HUES48 (cell line): ENCODE results near the gene PRELID3B.
"Not testable (repeated sequence)": the region's sequence is repeated elsewhere in the genome, so short reads cannot be mapped to it uniquely, and the experiment has no call there.

Source experiments
- H3K27ac ChIP-seq: one replicate; pipeline ENCODE4 v1.7.0; 2013; ENCODE audit warnings: low read depth, low read length, inconsistent platforms
- H3K27me3 ChIP-seq: 2 replicates; pipeline ENCODE4 v1.6.1; 2013; ENCODE audit warnings: mild to moderate bottlenecking, low read length; ENCODE audit not compliant: control insufficient read depth, insufficient read depth
- H3K36me3 ChIP-seq: 2 replicates; pipeline ENCODE4 v1.6.1; 2013; ENCODE audit warnings: low read length; ENCODE audit not compliant: control insufficient read depth, insufficient read depth
- H3K4me1 ChIP-seq: 2 replicates; pipeline ENCODE4 v1.6.1; 2013; ENCODE audit warnings: mild to moderate bottlenecking, low read length; ENCODE audit not compliant: control insufficient read depth, insufficient read depth
- H3K4me3 ChIP-seq: 2 replicates; pipeline ENCODE4 v1.5.1; 2013; ENCODE audit warnings: mild to moderate bottlenecking, low read depth, low read length
- H3K9ac ChIP-seq: 2 replicates; pipeline ENCODE4 v1.6.1; 2013; ENCODE audit warnings: mild to moderate bottlenecking, low read depth, low read length, moderate library complexity
- H3K9me3 ChIP-seq: 2 replicates; pipeline ENCODE4 v1.6.1; 2013; ENCODE audit warnings: low read length; ENCODE audit not compliant: control insufficient read depth, insufficient read depth

Gene PRELID3B

DNA sequence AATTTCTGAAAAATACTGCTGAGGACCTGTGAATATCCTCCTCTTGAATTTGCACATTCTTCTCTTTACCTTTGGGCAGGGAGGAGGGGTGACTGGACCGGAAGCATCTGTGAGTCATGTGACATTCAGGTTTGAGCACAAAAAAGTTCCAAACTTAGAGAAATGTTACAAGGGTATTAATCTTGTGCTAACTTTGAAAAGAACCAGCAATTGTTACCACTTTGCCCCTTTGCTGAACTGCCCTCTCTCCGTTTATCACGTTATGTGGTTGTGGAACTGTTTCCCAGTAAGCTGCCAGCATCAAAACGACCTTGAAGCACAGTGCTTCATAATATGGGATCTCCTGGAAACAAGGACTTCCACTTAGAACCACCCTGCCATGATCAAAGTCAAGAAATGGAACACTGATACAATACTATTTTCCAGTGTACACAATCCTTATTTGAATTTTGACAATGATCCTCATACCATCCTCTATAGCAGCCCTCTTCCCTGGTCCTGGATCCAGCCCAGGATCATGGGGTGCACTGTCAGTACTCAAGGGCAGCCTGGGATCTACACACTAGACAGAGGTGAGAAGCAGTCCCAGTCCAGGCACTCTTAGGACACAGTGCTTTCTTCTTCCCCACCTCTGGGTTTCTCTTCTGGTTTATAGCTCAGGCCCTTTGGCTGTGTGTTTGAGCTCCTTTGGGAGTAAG, 25.6 kb downstream of the PRELID3B start:
- H3K27me3 ChIP-seq = no peaks in the 10 kb centered on the region
- H3K9me3 ChIP-seq = no peaks in the 10 kb centered on the region
- no peak overlapping the region for H3K4me3 ChIP-seq
- no peaks in the 10 kb centered on the region for H3K36me3 ChIP-seq
- H3K4me1 ChIP-seq = peaks cover 2% of the 10 kb centered on the region; the same call in 1 of the 2 replicates
- no peak overlapping the region for H3K27ac ChIP-seq
- H3K9ac ChIP-seq = no peak overlapping the region

DNA sequence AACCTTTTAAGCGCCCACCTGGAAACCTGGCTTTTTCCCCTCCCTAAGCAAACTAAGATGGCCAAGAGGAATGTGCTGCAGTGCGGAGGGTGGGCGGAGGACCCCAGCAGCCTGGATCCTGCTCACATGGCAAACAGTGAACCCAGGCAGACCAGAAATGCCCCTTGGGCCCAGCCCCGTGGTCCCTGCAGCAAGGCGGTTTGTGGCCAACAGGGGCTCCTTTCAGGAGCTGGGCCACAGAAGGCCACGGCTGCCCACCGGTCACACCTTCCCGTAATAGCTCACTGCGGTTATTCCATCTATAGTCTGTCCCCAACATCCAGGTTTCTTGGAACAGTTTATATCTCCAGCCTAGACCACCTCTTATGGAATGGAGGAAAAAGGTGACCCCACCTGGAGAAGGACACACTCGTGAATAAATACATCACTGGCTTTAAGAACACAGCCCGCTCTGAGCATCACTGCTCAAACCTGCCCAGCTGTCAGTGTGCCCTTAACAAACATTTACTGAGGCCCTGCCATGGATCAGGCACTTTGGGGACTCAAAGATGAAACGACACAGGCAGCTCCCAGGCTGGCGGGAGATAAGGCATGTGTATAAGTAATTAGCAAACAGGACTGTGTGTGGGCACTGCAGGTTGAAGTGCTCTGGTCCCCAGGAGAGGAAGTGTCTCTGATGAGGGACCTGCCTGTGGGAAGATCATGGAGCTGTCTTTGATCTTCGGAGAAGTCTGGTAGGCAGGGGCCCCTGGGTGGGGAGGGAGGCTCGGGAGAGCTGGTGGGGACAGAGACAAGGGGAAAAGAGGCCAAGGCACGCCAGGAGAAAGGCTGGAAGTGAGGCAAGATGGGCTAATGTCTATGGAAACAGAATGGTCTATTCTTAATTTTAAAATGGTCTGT, 26.5 kb downstream of the PRELID3B start:
- peaks cover 6% of the 10 kb centered on the region; the same call in 1 of the 2 replicates for H3K4me1 ChIP-seq
- no peak overlapping the region for H3K27ac ChIP-seq
- no peak overlapping the region for H3K4me3 ChIP-seq
- H3K9ac ChIP-seq = no peak overlapping the region
- H3K36me3 ChIP-seq = no peaks in the 10 kb centered on the region
- H3K27me3 ChIP-seq = no peaks in the 10 kb centered on the region
- no peaks in the 10 kb centered on the region for H3K9me3 ChIP-seq

DNA sequence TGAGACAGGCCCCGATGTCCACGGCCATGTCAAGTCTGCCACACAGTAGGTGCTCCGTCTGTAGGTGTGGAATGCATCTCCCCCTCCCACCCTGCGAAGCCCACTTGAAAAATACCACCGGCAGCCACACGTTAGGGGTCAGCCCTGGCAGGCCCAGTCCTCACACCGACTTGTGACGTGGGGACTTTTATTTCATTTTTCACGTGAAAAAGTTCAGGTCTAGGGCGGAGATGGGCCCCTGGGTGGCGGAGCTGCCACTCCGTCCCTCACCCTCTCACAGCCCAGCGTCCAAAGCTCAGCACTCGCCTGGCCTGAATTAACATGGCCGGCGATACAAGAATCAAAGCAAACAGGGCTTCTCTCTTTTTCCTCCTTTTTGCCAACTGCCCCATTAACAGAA, 27.2 kb downstream of the PRELID3B start:
- Histone ChIP-seq H3K27ac (no peak overlapping the region), H3K4me3 (no peak overlapping the region), H3K36me3 (no peaks in the 10 kb centered on the region), H3K4me1 (peaks cover 6% of the 10 kb centered on the region; the same call in 1 of the 2 replicates), H3K27me3 (no peaks in the 10 kb centered on the region), H3K9me3 (no peaks in the 10 kb centered on the region), H3K9ac (no peak overlapping the region)

DNA sequence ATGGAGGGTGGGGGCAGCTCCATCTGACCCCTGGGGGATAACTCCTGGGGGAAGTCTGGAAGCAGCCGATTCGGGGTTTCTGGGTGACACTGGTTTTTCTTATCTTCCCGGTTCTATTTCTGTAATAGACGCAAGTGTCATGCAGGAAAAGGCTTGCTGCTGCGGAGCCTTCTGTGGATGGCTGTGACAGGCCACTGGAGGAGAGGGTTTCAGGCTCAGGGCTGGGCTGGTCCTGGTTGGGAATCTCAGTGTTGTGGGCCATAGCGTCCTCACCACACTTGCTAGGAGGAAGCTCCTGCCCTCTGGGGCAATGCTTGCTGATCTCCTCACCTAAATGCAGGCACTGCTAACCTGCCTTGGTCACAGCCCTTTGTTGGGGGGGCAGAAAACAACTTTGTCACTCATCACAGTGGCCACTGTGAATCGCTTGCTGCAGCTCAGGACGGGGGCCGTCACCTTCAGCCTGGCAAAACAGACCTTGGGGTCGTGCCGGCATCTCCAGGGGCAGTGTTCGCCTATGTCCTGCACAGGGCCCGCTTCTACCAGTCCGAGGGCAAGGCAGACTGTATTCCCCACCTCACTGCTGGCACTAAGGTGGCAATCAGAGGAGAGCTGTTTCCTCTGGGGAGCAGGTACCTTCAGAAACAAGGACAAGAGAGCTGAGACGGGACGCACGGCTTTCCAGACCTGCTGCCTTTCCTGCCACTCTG, 27.8 kb downstream of the PRELID3B start:
- Histone ChIP-seq H3K9me3 (no peaks in the 10 kb centered on the region), H3K9ac (no peak overlapping the region), H3K27ac (no peak overlapping the region), H3K4me3 (no peak overlapping the region), H3K36me3 (no peaks in the 10 kb centered on the region), H3K27me3 (no peaks in the 10 kb centered on the region; the same call in 1 of the 2 replicates), H3K4me1 (peaks cover 6% of the 10 kb centered on the region; the same call in 1 of the 2 replicates)

DNA sequence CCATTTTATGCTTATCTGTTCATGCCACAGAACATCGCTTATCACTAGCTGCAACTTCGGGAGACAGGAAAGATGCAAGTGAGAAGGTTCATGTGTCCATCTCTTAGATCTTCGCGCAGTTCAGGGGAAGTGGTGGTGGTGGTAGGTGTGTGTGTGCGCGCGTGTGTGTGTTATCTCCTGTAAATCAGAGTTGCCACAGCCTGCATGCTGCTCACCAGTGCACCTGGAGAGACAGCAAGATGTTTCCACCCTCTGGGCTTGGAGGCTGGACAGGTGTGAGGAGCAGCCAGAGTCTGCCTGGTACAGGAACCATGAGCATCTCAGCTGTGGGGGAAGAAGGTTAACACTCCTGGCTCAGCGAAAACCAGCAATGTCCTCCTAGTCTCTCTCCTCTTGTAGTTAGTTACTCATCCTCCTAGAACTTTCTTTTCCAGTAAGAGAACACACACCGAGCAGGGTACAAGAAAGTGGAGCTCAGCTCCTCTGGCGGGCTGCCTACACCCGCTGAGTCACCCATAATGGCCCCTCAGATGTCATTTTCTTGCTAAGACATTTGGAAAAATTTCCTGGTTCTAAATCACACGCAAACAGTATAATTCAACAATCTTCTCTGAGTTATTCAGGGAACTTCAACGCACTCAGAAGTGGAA, 28.5 kb downstream of the PRELID3B start:
- Histone ChIP-seq H3K4me1 (peaks cover 6% of the 10 kb centered on the region; the same call in 1 of the 2 replicates), H3K36me3 (no peaks in the 10 kb centered on the region), H3K27ac (no peak overlapping the region), H3K9ac (no peak overlapping the region), H3K27me3 (peaks cover 3% of the 10 kb centered on the region; the same call in 1 of the 2 replicates), H3K4me3 (no peak overlapping the region), H3K9me3 (no peaks in the 10 kb centered on the region)

DNA sequence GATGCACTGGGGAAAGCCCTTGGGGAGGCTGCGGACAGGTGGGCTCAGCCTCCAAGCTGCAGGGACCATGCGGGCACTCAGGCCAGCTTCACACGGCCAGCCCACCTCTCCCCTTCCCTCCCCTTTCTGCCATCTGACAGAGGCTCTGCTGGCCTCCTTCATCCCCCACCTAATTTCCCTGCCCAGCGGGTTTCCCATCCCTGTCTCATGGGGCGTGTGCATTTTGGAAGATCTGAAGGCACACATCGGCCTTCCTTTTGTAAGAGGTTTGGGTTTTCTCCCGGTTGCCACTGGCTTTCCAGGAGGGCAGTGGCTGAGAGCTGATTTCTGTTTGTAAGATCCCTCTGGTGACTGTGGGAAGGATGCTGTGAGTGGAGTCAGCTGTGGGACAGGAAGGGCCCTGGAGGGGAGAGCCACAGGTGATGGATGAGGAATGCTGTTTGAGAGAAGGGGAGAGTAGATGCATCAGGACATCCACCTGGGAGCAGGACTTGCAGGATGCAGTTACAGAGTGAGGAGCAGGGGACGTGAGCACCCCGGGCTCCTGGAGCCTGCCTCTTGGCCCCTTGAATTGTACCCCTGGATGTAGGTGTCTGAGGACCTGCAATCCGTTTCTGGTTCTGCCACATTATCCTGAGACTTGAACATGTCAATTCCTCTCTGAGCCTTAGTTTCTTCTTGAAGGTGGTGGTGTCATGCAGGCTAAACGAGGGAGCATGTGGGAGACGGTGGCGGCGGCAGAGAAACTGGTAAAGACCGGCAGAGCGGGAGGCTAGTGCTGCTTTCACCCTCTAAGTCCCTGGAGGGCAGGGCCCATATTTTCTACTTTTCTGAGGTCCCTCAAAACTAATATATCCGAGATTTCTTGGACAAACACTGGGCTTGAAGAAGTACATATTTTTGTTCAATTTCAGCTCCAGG, 29.3 kb downstream of the PRELID3B start:
- Histone ChIP-seq H3K4me3 (no peak overlapping the region), H3K4me1 (peaks cover 6% of the 10 kb centered on the region; the same call in 1 of the 2 replicates), H3K36me3 (no peaks in the 10 kb centered on the region), H3K27ac (no peak overlapping the region), H3K9me3 (no peaks in the 10 kb centered on the region), H3K27me3 (peaks cover 11% of the 10 kb centered on the region), H3K9ac (no peak overlapping the region)

DNA sequence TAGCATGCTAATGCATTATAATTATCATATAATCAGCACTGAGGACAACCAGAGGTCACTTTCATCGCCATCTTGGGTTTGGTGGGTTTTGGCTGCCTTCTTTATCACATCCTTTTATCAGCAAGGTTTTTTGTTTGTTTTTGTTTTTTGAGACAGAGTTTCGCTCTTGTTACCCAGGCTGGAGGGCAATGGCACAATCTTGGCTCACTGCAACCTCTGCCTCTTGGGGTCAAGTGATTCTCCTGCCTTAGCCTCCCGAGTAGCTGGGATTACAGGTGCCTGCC, 30.8 kb downstream of the PRELID3B start:
- not testable (repeated sequence) for H3K9me3 ChIP-seq, H3K36me3 ChIP-seq, H3K9ac ChIP-seq, H3K4me3 ChIP-seq, H3K27ac ChIP-seq
- Histone ChIP-seq H3K4me1 (peaks cover 11% of the 10 kb centered on the region; the same call in 1 of the 2 replicates), H3K27me3 (peaks cover 20% of the 10 kb centered on the region)

DNA sequence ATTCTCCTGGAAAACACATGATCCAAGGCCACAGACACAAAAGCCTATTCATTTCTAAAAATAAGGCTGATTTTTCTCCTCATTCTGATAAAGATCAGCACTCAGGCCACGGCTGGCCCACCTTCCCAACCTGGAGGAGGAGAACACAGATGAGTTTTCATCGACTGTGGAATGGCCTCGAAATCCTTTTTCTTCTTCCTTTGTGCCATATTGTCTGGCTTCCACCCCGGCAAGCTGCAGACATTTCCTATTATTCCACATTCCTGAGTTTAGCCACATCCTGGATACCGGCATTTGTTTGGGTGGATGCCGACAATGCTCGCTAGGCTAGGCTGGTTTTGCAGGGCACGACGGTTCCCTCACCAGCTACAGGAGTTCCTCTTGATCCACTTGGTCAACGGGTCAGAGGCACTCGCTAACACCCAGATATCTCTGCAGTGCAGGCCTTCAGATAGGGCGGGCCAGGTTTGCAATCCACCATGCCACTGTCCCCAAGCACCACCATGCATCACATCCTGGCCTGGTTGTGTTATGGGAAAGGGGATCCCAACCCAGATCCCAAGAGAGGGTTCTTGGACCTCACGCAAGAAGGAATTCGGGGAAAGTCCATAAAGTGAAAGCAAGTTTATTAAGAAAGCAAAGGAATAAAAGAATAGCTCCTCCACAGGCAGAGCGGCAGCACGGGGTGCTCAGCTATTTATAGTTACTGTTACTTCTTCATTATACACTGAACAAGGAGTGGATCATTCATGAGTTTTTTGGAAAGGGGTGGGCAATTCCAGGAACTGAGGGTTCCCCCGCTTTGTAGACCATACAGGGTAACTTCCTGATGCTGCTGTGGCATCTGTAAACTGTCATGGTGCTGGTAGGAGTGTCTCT, 31.4 kb downstream of the PRELID3B start:
- Histone ChIP-seq H3K9me3 (no peaks in the 10 kb centered on the region), H3K27ac (no peak overlapping the region), H3K27me3 (peaks cover 20% of the 10 kb centered on the region), H3K4me3 (no peak overlapping the region), H3K9ac (no peak overlapping the region), H3K36me3 (no peaks in the 10 kb centered on the region), H3K4me1 (peaks cover 16% of the 10 kb centered on the region)

DNA sequence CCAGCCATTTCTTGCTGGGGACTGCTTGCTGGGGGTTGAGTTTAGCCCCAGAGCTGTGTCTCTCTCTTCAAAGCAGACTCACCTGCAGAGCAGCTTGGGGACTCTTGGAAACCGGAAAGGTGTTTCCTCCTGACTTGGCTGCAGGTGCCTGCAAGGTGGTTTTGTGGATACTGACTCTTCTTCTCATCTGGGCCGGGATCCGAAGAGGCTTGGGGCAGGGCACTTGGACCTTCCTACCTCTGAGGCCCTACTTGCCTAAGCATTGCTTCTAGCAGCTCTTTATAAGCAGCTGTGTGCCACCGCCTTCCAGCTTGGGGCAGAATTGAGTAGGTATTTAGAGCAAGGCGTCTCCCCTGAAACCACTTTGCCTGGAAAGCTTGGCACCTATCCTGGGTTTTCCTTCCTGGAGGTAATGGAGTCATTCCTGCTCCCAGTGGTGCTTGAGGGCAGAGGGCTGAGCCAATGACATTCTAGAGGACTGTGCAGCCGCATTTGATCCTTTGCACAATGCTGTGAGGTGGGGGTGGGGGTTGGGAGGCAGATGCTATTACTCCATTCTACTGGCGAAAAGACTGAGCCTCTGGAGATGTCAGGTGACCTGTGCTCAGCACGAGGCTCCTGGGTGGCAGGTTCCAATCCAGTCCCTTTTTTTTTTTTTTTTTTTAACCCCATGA, 32.1 kb downstream of the PRELID3B start:
- no peak overlapping the region for H3K9ac ChIP-seq
- no peaks in the 10 kb centered on the region for H3K9me3 ChIP-seq
- H3K27ac ChIP-seq = no peak overlapping the region
- H3K27me3 ChIP-seq = peaks cover 20% of the 10 kb centered on the region
- H3K4me1 ChIP-seq = peaks cover 17% of the 10 kb centered on the region
- H3K36me3 ChIP-seq = no peaks in the 10 kb centered on the region
- no peak overlapping the region for H3K4me3 ChIP-seq
